ENCODE measurements around the gene TUT1. TPM values are rescaled to one million over a fixed set of nuclear protein-coding genes. Genes with fewer than 3 reads are reported as not detected.
"Not testable (repeated sequence)": the region's sequence is repeated elsewhere in the genome, so short reads cannot be mapped to it uniquely, and the experiment has no call there.

TUT1 gene
- total RNA-seq, 2 experiments from 2014 or later, result 32.5 to 36.0 TPM

DNA sequence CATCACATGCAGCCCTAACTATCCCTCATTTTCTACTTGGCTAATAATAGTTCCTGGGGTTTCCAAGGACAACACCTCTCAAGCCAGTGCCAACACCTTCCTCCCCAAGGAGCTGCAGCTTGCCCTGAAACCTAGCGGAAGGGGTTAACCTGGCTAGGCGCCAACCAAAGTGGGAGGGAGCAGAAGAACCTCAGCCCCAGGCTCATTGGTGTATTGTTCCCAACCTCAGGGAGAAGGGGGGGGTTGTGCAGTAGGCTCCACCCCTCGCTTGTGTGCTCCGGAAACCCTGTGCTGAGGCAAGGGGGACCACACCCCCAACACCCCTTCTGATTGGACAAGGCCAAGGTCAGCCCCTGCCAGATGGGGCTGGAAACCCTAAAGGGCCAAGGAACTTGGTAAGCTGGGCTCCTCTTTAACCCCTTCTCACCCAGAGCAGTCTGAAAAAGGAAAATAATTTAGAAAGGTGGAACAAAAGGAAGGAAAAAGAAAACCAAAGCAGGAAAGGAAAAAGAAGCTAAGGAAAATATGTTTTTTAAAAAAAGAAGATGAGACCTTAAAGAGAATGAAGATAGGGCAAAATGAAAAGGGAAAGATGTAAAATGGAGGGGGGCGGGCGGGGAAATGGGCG lies 7.9 kb upstream of the TUT1 start:
- no peaks in the 10 kb centered on the region for H3K9me3 Mint-ChIP-seq (ENCODE audit: low read depth)
- peak overlapping the region; percentile 96 for H3K27ac Mint-ChIP-seq
- CTCF ChIA-PET, result interaction anchor here (0.6 to 2.1 kb wide), 9 partner anchors 8 to 174 kb away, joined by 3 to 12 read pairs (median 5); partner anchors contain the start of genes C11orf98, CSKMT, EML3 and HNRNPUL2
- peak; percentile 72 for ATAC-seq
- peak; percentile 98 for DNase-seq
- POLR2A ChIA-PET, result interaction anchor here (0.6 to 3.3 kb wide), 12 partner anchors 7 to 257 kb away, joined by 3 to 81 read pairs (median 4); partner anchors contain the start of genes C11orf98, CSKMT, LBHD1 and TTC9C
- H3K4me1 Mint-ChIP-seq, result peaks cover 54% of the 10 kb centered on the region
- intact Hi-C loops (cut with DNase I, micrococcal nuclease), result loop anchor here (1.0 to 2.0 kb wide), 10 partner anchors 8 to 281 kb away; partner anchors contain the start of genes TUT1 (in 2 of the 2), C11orf98 (in 1 of the 2), CSKMT (in 1 of the 2) and EML3 (in 1 of the 2)
- peaks cover 79% of the 10 kb centered on the region for H3K36me3 Mint-ChIP-seq (ENCODE audit: low read depth)
- no peaks in the 10 kb centered on the region for H3K27me3 Mint-ChIP-seq
- H3K4me3 Mint-ChIP-seq, result peak overlapping the region; percentile 91

DNA sequence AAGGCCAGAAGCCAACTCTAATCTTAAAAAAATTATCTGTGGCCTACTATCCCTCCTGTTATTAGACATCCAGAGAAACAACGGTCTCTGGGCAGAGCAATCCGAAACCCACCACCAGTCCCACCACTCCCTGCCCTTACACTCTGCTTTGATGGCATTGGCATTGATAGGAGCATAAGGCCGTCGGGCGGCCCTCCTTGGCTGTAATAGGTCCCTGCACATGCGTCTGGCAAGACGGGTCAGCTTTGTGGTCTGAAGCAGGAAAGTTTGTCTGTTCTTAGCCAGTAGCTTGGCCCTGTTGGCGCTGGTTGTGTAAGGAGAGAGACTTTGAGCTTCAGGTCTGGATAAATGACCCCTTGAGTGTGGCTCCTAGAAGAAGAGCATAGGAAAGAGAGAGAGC lies 3.8 kb upstream of the TUT1 start:
- intact Hi-C loops (cut with DNase I, micrococcal nuclease), result no loop called here
- DNase-seq, result no peak
- ATAC-seq, result no peak
- H3K27me3 Mint-ChIP-seq, result no peaks in the 10 kb centered on the region
- H3K9me3 Mint-ChIP-seq (ENCODE audit: low read depth), result no peaks in the 10 kb centered on the region
- H3K36me3 Mint-ChIP-seq (ENCODE audit: low read depth), result peaks cover 77% of the 10 kb centered on the region
- H3K27ac Mint-ChIP-seq, result no peak overlapping the region
- POLR2A ChIA-PET, result no interaction called here
- H3K4me3 Mint-ChIP-seq, result no peak overlapping the region
- CTCF ChIA-PET, result interaction anchor here (1.0 to 1.6 kb wide), 2 partner anchors 26 to 111 kb away, joined by 3 to 6 read pairs; partner anchors contain the start of gene B3GAT3
- peaks cover 63% of the 10 kb centered on the region for H3K4me1 Mint-ChIP-seq

DNA sequence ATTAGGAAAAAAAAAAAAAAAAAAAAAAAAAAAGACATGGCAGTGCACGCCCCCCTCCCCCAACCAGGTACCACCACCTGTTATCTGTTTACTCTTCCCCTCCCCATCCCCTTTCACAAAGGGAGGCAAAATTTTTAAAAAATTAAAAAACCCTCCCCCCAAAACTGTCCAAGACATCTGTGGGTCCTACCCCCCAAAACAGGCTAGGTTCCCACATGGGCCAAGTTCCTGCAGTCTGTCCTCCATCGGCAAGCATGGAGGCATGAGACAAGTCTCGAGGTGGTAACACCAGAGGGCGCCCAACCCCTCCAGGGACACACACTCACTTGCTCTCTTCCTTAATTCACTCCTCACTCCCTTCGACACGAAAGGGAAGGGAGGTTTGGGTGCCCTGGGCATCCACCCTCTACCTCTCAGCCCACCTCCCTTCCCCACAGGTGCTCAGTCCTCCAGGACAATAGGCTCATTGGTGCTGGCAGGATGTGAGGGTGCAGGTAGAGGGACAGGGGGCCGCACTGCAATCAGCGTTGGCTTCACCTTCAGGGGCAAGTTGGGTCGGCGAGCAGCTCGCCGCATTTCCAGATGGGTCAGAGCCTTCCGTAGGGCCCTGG lies 2.2 kb upstream of the TUT1 start:
- intact Hi-C loops (cut with DNase I, micrococcal nuclease), result loop anchor here (1.0 to 5.0 kb wide), 4 partner anchors 99 to 269 kb away; partner anchors contain the start of genes BSCL2 (in 1 of the 2) and GNG3 (in 1 of the 2)
- ChIA-PET CTCF (interaction anchor here (0.5 to 3.4 kb wide), 17 partner anchors 17 to 1281 kb away, joined by 3 to 21 read pairs (median 5); partner anchors contain the start of genes B3GAT3, EEF1G, LBHD1 and LRRN4CL), POLR2A (interaction anchor here (0.6 to 2.9 kb wide), 7 partner anchors 7 to 247 kb away, joined by 3 to 81 read pairs (median 21); partner anchors contain the start of genes EEF1G, EML3, MTA2 and ROM1)
- Mint-ChIP-seq H3K27me3 (no peaks in the 10 kb centered on the region), H3K27ac (peak overlapping the region; percentile 88), H3K4me3 (peak overlapping the region; percentile 58), H3K36me3 (ENCODE audit: low read depth) (peaks cover 70% of the 10 kb centered on the region), H3K4me1 (peaks cover 57% of the 10 kb centered on the region), H3K9me3 (ENCODE audit: low read depth) (no peaks in the 10 kb centered on the region)
- DNase-seq (peak; percentile 91), ATAC-seq (peak; percentile 30)

DNA sequence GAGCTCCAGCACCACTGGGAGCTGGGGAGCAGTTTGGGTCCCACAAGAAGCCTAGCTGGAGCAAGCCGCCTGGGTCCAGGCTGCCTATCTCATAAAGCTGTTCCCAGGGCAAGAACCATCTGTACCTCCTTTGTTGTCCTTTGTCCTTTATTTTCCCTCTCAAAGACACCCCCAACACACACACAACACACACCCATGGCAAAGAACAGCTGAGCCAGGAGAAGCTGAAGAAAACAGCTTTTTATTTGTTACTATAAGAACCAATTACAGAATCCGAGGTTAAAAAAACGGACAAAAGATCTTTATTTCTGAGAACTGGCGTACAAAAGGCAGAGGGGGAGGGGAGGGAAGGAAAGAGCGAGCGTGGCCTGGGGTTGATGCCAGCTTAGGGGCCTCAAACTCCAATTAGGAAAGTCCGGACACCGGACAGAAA lies 1.7 kb upstream of the TUT1 start:
- Mint-ChIP-seq H3K36me3 (ENCODE audit: low read depth) (peaks cover 67% of the 10 kb centered on the region), H3K27me3 (no peaks in the 10 kb centered on the region), H3K4me1 (peaks cover 54% of the 10 kb centered on the region), H3K9me3 (ENCODE audit: low read depth) (no peaks in the 10 kb centered on the region), H3K27ac (peak overlapping the region; percentile 99), H3K4me3 (no peak overlapping the region)
- POLR2A ChIA-PET, result interaction anchor here (0.6 to 2.9 kb wide), 10 partner anchors 8 to 247 kb away, joined by 3 to 81 read pairs (median 14); partner anchors contain the start of genes AHNAK, EEF1G, EML3 and GANAB
- ATAC-seq (no peak), DNase-seq (no peak)
- CTCF ChIA-PET, result interaction anchor here (0.7 to 3.4 kb wide), 19 partner anchors 8 to 288 kb away, joined by 3 to 21 read pairs (median 6); partner anchors contain the start of genes C11orf98, CSKMT, EEF1G and LBHD1
- intact Hi-C loops (cut with DNase I, micrococcal nuclease), result loop anchor here (1.0 to 5.0 kb wide), 4 partner anchors 99 to 269 kb away; partner anchors contain the start of genes BSCL2 (in 1 of the 2) and GNG3 (in 1 of the 2)

DNA sequence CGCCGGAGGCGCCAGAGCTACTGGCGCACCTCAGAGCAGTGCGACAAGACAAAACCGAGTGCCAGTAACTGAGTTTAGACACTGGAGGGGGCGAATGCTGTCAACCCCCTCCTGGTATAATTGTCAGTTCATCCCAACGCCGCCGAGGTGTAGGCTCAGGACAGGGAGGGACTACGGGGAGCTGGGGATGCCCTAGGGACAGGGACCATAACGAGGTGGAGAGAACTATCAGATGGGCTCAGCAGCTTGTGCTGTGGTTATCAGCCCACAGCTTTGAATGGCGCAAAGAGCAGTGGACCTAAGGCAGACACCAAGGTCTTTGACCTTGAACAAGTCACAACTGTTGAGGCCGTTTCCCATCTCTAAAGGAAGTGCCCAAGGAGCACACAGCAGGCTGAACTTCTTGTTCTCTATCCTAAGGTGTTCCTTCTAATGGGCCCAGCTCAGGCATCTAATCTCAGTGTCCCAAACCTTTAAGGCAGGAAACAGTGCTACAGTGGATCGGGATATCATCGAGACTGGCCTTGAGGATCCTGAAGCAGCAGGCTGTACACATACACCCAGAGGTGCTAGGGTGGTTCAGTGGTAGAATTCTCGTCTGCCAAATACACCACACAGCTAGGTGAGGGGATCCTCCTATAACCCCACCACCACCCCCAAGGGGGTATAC lies 958 bp upstream of the TUT1 start:
- H3K4me1 Mint-ChIP-seq, result peaks cover 50% of the 10 kb centered on the region
- ChIA-PET POLR2A (interaction anchor here (0.5 to 2.9 kb wide), 38 partner anchors 8 to 1269 kb away, joined by 3 to 81 read pairs (median 10); partner anchors contain the start of genes AHNAK, B3GAT3, C11orf98 and CSKMT), CTCF (interaction anchor here (0.5 to 3.4 kb wide), 34 partner anchors 8 to 289 kb away, joined by 3 to 21 read pairs (median 5); partner anchors contain the start of genes C11orf98, CSKMT, EEF1G and EML3)
- intact Hi-C loops (cut with DNase I, micrococcal nuclease), result loop anchor here (5.0 kb wide), 3 partner anchors 100 to 270 kb away; partner anchors contain the start of genes BSCL2 (in 1 of the 2) and GNG3 (in 1 of the 2)
- ATAC-seq (peak; percentile 0), DNase-seq (no peak)
- no peaks in the 10 kb centered on the region for H3K9me3 Mint-ChIP-seq (ENCODE audit: low read depth)
- peaks cover 66% of the 10 kb centered on the region for H3K36me3 Mint-ChIP-seq (ENCODE audit: low read depth)
- peak overlapping the region; percentile 99 for H3K27ac Mint-ChIP-seq
- H3K27me3 Mint-ChIP-seq, result no peaks in the 10 kb centered on the region
- peak overlapping the region; percentile 99 for H3K4me3 Mint-ChIP-seq

DNA sequence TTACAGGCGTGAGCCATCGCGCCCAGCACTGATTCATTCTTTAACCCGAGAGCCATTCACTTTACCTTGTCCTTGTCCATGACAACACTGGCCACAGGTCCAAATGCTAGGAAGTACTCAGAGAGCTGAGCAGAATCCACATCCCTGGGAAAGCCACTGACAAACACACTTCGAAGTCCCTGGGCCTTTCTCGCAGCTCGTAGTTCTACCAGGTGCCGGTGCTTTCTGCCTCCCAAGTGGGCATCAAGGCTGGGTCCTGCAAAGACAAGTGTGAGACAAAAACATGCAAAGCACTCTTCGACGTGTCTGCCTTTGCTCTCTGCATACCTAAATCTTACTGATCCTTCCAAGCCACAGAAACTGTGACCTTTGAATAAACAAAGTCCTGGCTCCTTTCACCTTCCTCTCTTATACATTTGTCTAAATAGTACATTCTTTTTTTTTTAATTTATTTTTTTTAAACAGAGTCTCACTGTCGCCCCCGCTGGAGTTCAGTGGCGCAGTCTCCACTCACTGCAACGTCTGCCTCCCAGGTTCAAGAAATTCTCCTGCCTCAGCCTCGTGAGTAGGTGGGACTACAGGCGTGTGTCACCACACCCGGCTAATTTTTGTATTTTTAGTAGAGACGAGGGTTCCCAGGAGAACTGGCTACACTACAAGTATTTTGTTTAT lies 2.2 kb downstream of the TUT1 start:
- Mint-ChIP-seq H3K4me3 (peak overlapping the region; percentile 99), H3K27me3 (no peaks in the 10 kb centered on the region), H3K27ac (no peak overlapping the region), H3K9me3 (ENCODE audit: low read depth) (no peaks in the 10 kb centered on the region), H3K4me1 (peaks cover 46% of the 10 kb centered on the region), H3K36me3 (ENCODE audit: low read depth) (peaks cover 47% of the 10 kb centered on the region)
- no peak for ATAC-seq
- ChIA-PET CTCF (interaction anchor here (0.8 to 1.6 kb wide), 7 partner anchors 10 to 197 kb away, joined by 3 to 5 read pairs (median 4); partner anchors contain the start of gene EEF1G), POLR2A (interaction anchor here (0.7 to 1.4 kb wide), 2 partner anchors 12 to 16 kb away, joined by 3 to 4 read pairs; partner anchors contain the start of gene EEF1G)
- intact Hi-C loops (cut with DNase I, micrococcal nuclease), result no loop called here
- DNase-seq, result peak; percentile 58

DNA sequence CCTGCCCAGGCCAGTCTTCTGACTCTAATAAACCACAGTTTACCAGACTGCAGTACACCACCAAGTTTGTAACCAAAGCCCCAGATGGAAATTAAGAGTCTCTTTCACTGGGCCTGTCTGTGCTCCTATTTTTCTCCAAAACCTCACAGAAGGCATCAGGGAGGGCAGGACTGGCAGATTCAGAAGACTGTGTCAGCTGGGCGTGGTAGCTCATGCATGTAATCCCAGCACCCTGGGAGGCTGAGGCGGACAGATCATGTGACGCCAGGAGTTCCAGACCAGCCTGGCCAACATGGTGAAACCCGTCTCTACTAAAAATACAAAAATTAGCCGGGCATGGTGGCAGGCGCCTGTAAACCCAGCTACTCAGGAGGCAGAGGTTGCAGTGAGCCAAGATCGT lies 6.0 kb downstream of the TUT1 start:
- H3K9me3 Mint-ChIP-seq (ENCODE audit: low read depth); H3K27me3 Mint-ChIP-seq; ATAC-seq; H3K4me3 Mint-ChIP-seq; DNase-seq; H3K27ac Mint-ChIP-seq; intact Hi-C loops (cut with DNase I, micrococcal nuclease): not testable (repeated sequence)
- peaks cover 20% of the 10 kb centered on the region for H3K4me1 Mint-ChIP-seq
- ChIA-PET POLR2A (interaction anchor here (0.9 to 1.3 kb wide), 2 partner anchors 58 to 256 kb away, joined by 3 to 6 read pairs; no protein-coding TSS in a partner anchor), CTCF (interaction anchor here (1.3 kb wide), 1 partner anchor 43 kb away, joined by 3 read pairs; no protein-coding TSS in a partner anchor)
- peaks cover 36% of the 10 kb centered on the region for H3K36me3 Mint-ChIP-seq (ENCODE audit: low read depth)

DNA sequence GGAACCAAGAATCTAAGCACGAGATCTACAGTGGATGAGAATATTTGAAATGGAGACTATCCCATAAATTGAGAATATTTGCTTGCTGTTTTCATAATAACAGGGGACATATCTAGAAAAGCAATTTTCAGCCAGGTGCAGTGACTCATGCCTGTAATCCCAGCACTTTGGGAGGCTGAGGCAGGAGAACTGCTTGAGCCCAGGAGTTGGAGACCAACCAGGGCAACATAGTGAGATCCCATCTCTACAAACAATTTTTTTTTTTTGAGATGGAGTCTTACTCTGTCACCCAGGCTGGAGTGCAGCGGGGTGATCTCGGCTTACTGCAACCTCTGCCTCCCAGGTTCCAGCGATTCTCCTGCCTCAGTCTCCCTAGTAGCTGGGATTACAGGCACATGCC lies 9.6 kb downstream of the TUT1 start:
- H3K4me1 Mint-ChIP-seq; intact Hi-C loops (cut with DNase I, micrococcal nuclease); ATAC-seq; DNase-seq; H3K9me3 Mint-ChIP-seq (ENCODE audit: low read depth); POLR2A ChIA-PET; H3K4me3 Mint-ChIP-seq; H3K27me3 Mint-ChIP-seq: not testable (repeated sequence)
- Mint-ChIP-seq H3K36me3 (ENCODE audit: low read depth) (peaks cover 25% of the 10 kb centered on the region), H3K27ac (peak overlapping the region; percentile 63)
- CTCF ChIA-PET, result interaction anchor here (0.5 to 0.6 kb wide), 2 partner anchors 8 to 157 kb away, joined by 3 to 4 read pairs; no protein-coding TSS in a partner anchor

DNA sequence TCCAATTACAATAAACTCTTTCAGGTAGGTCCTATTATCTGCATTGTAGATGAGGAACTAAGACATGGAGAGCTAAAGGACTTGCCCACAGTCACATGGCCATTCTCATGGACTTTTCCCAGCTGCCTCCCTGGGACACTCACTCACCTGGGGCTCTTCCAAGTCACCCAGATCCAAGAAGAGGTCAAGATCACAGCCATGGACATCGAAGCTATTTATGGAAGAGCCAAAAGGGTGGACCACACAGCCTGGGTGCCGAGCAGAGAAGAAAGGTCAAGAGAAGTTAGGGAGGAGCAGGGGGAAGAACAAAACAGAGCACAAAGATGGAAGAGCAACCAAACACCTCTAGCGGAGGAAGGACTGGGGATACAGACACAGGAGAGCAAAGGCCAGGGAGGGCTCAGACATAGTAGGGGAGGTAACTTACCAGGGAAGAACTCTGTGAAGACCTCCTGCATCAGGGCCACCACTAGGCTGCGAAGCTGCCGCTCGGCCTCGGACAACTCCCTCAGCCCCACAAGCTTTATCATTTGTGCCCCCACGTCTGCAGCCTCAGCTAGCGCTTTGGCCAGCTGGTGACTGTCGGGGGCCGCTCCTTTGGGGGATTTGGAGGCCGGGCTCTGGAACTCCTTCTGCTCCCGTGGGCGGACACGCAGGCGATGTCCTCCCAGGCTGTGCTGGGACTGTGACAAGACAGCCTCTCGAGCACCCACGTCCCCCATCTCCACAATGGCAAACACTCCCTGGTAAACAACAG lies 10.2 kb downstream of the TUT1 start:
- no peaks in the 10 kb centered on the region for H3K9me3 Mint-ChIP-seq (ENCODE audit: low read depth)
- DNase-seq (no peak), ATAC-seq (no peak)
- no peaks in the 10 kb centered on the region for H3K27me3 Mint-ChIP-seq
- peak overlapping the region; percentile 63 for H3K27ac Mint-ChIP-seq
- intact Hi-C loops (cut with DNase I, micrococcal nuclease), result no loop called here
- H3K4me1 Mint-ChIP-seq, result peaks cover 3% of the 10 kb centered on the region
- ChIA-PET CTCF (interaction anchor here (0.5 to 1.1 kb wide), 2 partner anchors 10 to 156 kb away, joined by 3 read pairs; partner anchors contain the start of gene TUT1), POLR2A (no interaction called here)
- H3K36me3 Mint-ChIP-seq (ENCODE audit: low read depth), result peaks cover 28% of the 10 kb centered on the region
- no peak overlapping the region for H3K4me3 Mint-ChIP-seq
